GM18907 (cell line): Measurements from ENCODE around the gene DPY19L3.
"Not testable (repeated sequence)": the region's sequence is repeated elsewhere in the genome, so short reads cannot be mapped to it uniquely, and the experiment has no call there.

Experiments used
- ATAC-seq: cut with Tn5 transposase; IDR thresholded peaks from one replicate; pipeline ENCODE4 v1.9.1; 2021; ENCODE audit warnings: mild to moderate bottlenecking, moderate library complexity; ENCODE audit not compliant: unreplicated experiment

DPY19L3 gene

GRCh38 chr19:32396046-32396652, 9.4 kb upstream of the DPY19L3 start:
- ATAC-seq, result no peak

GRCh38 chr19:32397671-32398101, 7.9 kb upstream of the DPY19L3 start:
- no peak for ATAC-seq

- ATAC-seq, result no peak
Observed at GRCh38 chr19:32401992-32402391, 3.6 kb upstream of the DPY19L3 start.

GRCh38 chr19:32403291-32403995, 2.1 kb upstream of the DPY19L3 start:
- no peak for ATAC-seq

- ATAC-seq, result no peak
Observed at GRCh38 chr19:32404213-32404932, 1.2 kb upstream of the DPY19L3 start.

- ATAC-seq, result peak; percentile 23
Observed at GRCh38 chr19:32404933-32405430, 588 bp upstream of the DPY19L3 start.

- no peak for ATAC-seq
Observed at GRCh38 chr19:32406161-32407003, 812 bp downstream of the DPY19L3 start.

- ATAC-seq, result no peak
Observed at GRCh38 chr19:32407004-32407992, 1.7 kb downstream of the DPY19L3 start.

- ATAC-seq, result no peak
Observed at GRCh38 chr19:32415246-32415645, 9.7 kb downstream of the DPY19L3 start.

- ATAC-seq, result no peak
Observed at GRCh38 chr19:32415669-32416068, 10.1 kb downstream of the DPY19L3 start.

GRCh38 chr19:32416749-32417456, 11.3 kb downstream of the DPY19L3 start:
- no peak for ATAC-seq

- no peak for ATAC-seq
Observed at GRCh38 chr19:32418155-32418554, 12.6 kb downstream of the DPY19L3 start.

GRCh38 chr19:32421589-32422361, 16.2 kb downstream of the DPY19L3 start:
- ATAC-seq, result no peak

GRCh38 chr19:32422435-32422834, 16.9 kb downstream of the DPY19L3 start:
- no peak for ATAC-seq

- ATAC-seq, result not testable (repeated sequence)
Observed at GRCh38 chr19:32423944-32424343, 18.4 kb downstream of the DPY19L3 start.

- ATAC-seq, result no peak
Observed at GRCh38 chr19:32427536-32427935, 22.0 kb downstream of the DPY19L3 start.

- ATAC-seq, result no peak
Observed at GRCh38 chr19:32436692-32437091, 31.1 kb downstream of the DPY19L3 start.

- no peak for ATAC-seq
Observed at GRCh38 chr19:32437096-32437495, 31.5 kb downstream of the DPY19L3 start.
